A172 (cell line): Measurements from ENCODE around the gene ANKRD39. TPM values are rescaled to one million over a fixed set of nuclear protein-coding genes. Genes with fewer than 3 reads are reported as not detected.
A peak's percentile ranks its signal among the peaks of the same experiment; 100 is the strongest.

Experiments used
- DNase-seq: peaks from one replicate; pipeline ENCODE4 v3.0.0-alpha.2; 2015; ENCODE audit warnings: low spot score
- total RNA-seq: library from RNA; depleted of rRNA; stranded (reverse); fragments of >200 nt; shearing (Covaris generic); gene quantifications from 2 replicates; pipeline ENCODE4 v1.2.3, GENCODE V29; 2014

Gene ANKRD39
- total RNA-seq, 1 experiment from 2014 or later: 37.9 TPM

GRCh38 chr2:96853321-96853720 is 4.5 kb downstream of the ANKRD39 start:
- DNase-seq: no peak

- DNase-seq: no peak
Measured at GRCh38 chr2:96852667-96853066, 5.1 kb downstream of the ANKRD39 start.

GRCh38 chr2:96848264-96848663 is 9.6 kb downstream of the ANKRD39 start:
- DNase-seq: no peak

GRCh38 chr2:96847586-96847985 is 10.2 kb downstream of the ANKRD39 start:
- DNase-seq: no peak

- no peak for DNase-seq
Measured at GRCh38 chr2:96846825-96847224, 11.0 kb downstream of the ANKRD39 start.

GRCh38 chr2:96844405-96844808 is 13.4 kb downstream of the ANKRD39 start:
- DNase-seq: no peak

- DNase-seq: no peak
Measured at GRCh38 chr2:96843538-96844268, 14.1 kb downstream of the ANKRD39 start, which contains the start of gene ANKRD23. Gene ANKRD23 (minus strand): TSS chr2:96844021. CDS start chr2:96843992, 29 bp downstream.

GRCh38 chr2:96842600-96842999 is 15.2 kb downstream of the ANKRD39 start:
- DNase-seq: no peak

GRCh38 chr2:96841701-96842495 is 15.9 kb downstream of the ANKRD39 start:
- no peak for DNase-seq

GRCh38 chr2:96839875-96840850 is 17.7 kb downstream of the ANKRD39 start:
- DNase-seq: no peak

GRCh38 chr2:96839293-96839874 is 18.4 kb downstream of the ANKRD39 start:
- no peak for DNase-seq

GRCh38 chr2:96838345-96839292 is 19.2 kb downstream of the ANKRD39 start:
- no peak for DNase-seq

- no peak for DNase-seq
Measured at GRCh38 chr2:96837575-96837974, 20.2 kb downstream of the ANKRD39 start.

- no peak for DNase-seq
Measured at GRCh38 chr2:96835830-96836229, 22.0 kb downstream of the ANKRD39 start.

GRCh38 chr2:96832754-96833507 is 24.9 kb downstream of the ANKRD39 start:
- peak; percentile 82 for DNase-seq

GRCh38 chr2:96832408-96832753 is 25.4 kb downstream of the ANKRD39 start:
- no peak for DNase-seq

- no peak for DNase-seq
Measured at GRCh38 chr2:96831679-96832078, 26.1 kb downstream of the ANKRD39 start.

- DNase-seq: no peak
Measured at GRCh38 chr2:96830044-96830562, 27.7 kb downstream of the ANKRD39 start.

- DNase-seq: no peak
Measured at GRCh38 chr2:96828874-96829273, 28.9 kb downstream of the ANKRD39 start.
